ENCODE data around the gene TMEM273. TPM values are rescaled to one million over a fixed set of nuclear protein-coding genes. Genes with fewer than 3 reads are reported as not detected.
A peak's percentile ranks its signal among the peaks of the same experiment; 100 is the strongest.

Gene TMEM273
- total RNA-seq, 1 donor from 2014 or later, result not detected

DNA sequence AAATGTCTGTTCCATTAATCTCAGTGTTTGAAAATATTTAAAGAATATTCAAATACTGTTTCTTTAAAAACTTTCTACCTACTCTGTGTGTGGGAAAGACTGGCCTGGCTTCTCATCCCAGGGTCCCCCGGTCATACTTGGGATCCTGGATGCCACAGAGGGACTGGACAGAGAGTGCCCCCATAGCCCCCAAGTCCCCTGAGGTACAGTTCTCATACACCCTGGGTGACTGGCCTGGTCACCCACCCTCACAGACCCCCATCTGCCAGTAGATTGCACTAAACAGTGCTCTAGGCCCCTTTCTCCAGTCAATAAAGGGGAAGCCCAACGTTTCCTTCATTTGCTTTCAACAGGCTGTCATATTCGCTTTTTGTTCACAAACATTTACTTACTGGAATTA is 3.0 kb downstream of the TMEM273 start:
- Mint-ChIP-seq H3K27me3 (peaks cover 3% of the 10 kb centered on the region), H3K4me3 (no peak overlapping the region), H3K27ac (no peak overlapping the region), H3K9me3 (no peaks in the 10 kb centered on the region), H3K4me1 (ENCODE audit: unreplicated experiment) (no peaks in the 10 kb centered on the region), H3K36me3 (no peaks in the 10 kb centered on the region)
- TF ChIP-seq, protein P1, sequence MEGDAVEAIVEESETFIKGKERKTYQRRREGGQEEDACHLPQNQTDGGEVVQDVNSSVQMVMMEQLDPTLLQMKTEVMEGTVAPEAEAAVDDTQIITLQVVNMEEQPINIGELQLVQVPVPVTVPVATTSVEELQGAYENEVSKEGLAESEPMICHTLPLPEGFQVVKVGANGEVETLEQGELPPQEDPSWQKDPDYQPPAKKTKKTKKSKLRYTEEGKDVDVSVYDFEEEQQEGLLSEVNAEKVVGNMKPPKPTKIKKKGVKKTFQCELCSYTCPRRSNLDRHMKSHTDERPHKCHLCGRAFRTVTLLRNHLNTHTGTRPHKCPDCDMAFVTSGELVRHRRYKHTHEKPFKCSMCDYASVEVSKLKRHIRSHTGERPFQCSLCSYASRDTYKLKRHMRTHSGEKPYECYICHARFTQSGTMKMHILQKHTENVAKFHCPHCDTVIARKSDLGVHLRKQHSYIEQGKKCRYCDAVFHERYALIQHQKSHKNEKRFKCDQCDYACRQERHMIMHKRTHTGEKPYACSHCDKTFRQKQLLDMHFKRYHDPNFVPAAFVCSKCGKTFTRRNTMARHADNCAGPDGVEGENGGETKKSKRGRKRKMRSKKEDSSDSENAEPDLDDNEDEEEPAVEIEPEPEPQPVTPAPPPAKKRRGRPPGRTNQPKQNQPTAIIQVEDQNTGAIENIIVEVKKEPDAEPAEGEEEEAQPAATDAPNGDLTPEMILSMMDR (conservative IDR thresholded peaks at IDR 0.05), result no peak
- peak; percentile 25 for DNase-seq (ENCODE audit: extremely low spot score, unreplicated experiment)

DNA sequence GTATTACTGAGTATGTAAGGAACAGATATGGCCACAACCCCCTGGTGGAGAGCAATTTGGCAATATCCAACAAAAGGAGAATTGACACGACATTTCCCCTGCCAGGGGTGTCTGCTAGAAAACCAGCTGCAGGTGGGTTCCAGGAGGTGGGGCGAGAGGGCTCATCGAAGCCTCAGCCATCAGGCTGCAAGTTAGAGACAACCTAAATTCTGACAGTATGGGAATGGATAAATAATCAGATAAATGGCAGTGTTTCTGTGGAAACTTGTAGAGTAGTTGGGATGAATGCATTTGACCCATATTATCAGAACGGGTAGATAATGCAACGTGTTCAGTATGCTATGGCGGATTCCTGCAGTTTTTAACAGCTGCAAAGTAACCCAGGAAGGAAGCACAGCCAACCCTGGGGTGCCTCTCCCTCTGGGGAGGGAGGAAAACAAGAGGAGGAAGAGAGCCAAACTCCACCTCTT is 3.5 kb downstream of the TMEM273 start:
- no peaks in the 10 kb centered on the region for H3K9me3 Mint-ChIP-seq
- peak; percentile 29 for DNase-seq (ENCODE audit: extremely low spot score, unreplicated experiment)
- no peaks in the 10 kb centered on the region for H3K36me3 Mint-ChIP-seq
- no peaks in the 10 kb centered on the region for H3K4me1 Mint-ChIP-seq (ENCODE audit: unreplicated experiment)
- H3K27me3 Mint-ChIP-seq, result peaks cover 3% of the 10 kb centered on the region
- H3K4me3 Mint-ChIP-seq, result no peak overlapping the region
- TF ChIP-seq, protein P1 (conservative IDR thresholded peaks at IDR 0.05), result no peak
- no peak overlapping the region for H3K27ac Mint-ChIP-seq

DNA sequence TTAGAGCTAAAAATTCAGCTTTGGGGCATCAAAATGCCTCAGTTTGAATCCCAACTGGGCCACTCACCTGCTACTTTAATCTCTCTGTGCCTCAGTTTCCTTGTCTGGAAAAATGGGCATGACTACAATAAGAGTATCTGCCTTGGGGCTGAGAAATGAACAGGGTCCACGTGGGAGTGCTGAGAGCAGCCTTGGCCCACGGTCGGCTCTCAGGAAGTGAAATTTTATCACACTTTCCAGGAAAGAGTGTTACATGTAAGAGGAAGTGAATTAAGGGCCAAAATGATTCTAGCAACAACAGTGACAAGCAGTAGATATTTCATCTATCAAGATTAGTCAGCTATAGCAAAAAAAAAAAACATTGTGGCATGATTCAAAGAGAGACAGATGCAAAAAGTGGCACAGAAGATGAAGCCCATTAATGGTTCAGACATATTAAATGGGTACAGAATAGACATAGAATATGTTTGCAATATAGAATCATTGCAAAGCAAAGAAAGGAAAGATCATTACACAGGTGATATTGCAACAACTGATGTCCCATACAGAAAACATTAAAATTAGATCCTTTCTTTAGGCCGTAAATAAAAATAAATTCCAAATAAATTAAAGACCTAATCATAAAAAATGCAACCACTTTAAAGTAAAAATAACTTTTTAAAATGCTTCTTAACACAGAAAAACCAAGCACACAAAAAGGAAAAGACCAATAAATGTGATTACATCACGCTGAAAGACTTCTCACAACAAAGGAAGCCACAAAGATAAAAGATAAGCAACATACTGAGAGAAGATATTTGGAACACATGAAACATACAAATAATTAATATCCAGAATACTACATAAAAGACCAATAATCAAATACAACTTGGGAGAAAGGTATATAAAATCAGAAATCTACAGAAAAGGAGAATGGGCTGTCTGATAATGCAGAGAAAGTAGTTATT is 4.3 kb downstream of the TMEM273 start:
- TF ChIP-seq, protein P1 (conservative IDR thresholded peaks at IDR 0.05), result no peak
- Mint-ChIP-seq H3K4me1 (ENCODE audit: unreplicated experiment) (no peaks in the 10 kb centered on the region), H3K27ac (no peak overlapping the region), H3K36me3 (no peaks in the 10 kb centered on the region), H3K27me3 (peaks cover 3% of the 10 kb centered on the region), H3K4me3 (no peak overlapping the region), H3K9me3 (no peaks in the 10 kb centered on the region)
- no peak for DNase-seq (ENCODE audit: extremely low spot score, unreplicated experiment)

DNA sequence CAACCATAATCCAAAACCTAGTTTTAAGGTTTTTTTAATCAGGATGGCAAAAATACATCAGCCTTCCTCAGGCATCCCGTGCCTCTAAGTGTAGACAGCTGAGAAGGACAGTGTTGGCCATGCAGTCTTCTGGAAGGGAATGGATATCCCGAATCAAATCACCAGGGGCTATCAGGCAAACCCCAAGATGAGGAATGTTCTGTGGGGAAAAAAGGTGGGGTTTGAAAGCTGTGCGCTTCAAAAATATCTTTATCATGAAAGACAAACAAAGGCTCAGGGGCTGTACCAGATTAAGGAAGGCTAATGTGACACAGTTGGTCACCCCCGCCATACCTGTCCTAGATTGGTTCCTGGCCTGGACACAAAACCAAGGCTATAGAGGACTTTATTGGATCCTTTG is 5.4 kb downstream of the TMEM273 start:
- Mint-ChIP-seq H3K27me3 (peaks cover 3% of the 10 kb centered on the region), H3K4me1 (ENCODE audit: unreplicated experiment) (no peaks in the 10 kb centered on the region), H3K9me3 (no peaks in the 10 kb centered on the region), H3K36me3 (no peaks in the 10 kb centered on the region), H3K4me3 (no peak overlapping the region), H3K27ac (no peak overlapping the region)
- TF ChIP-seq, protein P1 (conservative IDR thresholded peaks at IDR 0.05), result no peak
- DNase-seq (ENCODE audit: extremely low spot score, unreplicated experiment), result no peak

DNA sequence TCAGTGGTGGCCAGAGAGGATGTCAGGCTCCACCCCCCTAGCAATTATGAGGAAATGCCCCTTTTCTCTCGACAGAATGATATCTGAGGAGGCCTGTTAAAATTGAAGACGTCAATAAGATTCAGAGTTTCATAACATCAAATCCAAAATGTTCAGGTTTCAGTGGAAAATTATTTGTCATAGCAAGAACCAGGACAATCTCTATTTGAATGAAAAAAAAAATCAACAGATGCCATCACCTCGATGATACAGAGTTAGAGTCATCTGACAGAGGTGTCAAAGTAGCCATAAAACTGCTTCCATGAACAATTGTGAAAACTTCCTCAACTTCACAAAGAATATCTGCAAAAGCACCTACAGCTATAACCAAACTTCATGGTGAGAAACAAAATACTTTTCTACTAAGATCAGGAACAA is 7.7 kb downstream of the TMEM273 start:
- H3K4me3 Mint-ChIP-seq, result no peak overlapping the region
- TF ChIP-seq, protein P1 (conservative IDR thresholded peaks at IDR 0.05), result no peak
- H3K9me3 Mint-ChIP-seq, result no peaks in the 10 kb centered on the region
- H3K36me3 Mint-ChIP-seq, result no peaks in the 10 kb centered on the region
- no peak overlapping the region for H3K27ac Mint-ChIP-seq
- peaks cover 6% of the 10 kb centered on the region for H3K27me3 Mint-ChIP-seq
- DNase-seq (ENCODE audit: extremely low spot score, unreplicated experiment), result no peak
- peaks cover 4% of the 10 kb centered on the region for H3K4me1 Mint-ChIP-seq (ENCODE audit: unreplicated experiment)

All from type B pancreatic cell (in vitro differentiated cells).